GM12878 (cell line): ENCODE data around the gene CADM2. TPM values are rescaled to one million over a fixed set of nuclear protein-coding genes. Genes with fewer than 3 reads are reported as not detected.

ENCODE experiments used
- ATAC-seq: fragments of 200-7000 bp; cut with Tn5 transposase; 3 replicates; pipeline ENCODE4 v1.9.1; 2020; ENCODE audit warnings: mild to moderate bottlenecking, moderate library complexity
- BruUV-seq: library from RNA; stranded (reverse); fragments of 400-500 nt; replicated peaks from 2 replicates; lab custom pipeline; 2021; lab: Mats Ljungman, UMichigan
- CTCF ChIA-PET: fragments of 300-600 bp; sonication (Branson Sonifier 250); formaldehyde crosslinking; extraction: SDS; loops from one replicate; lab custom pipeline; 2021; ENCODE audit warnings: inconsistent platforms; lab: Yijun Ruan, JAX
- POLR2A ChIA-PET: fragments of 350-600 bp; formaldehyde crosslinking; extraction: SDS; loops from one replicate; lab custom pipeline; 2021; ENCODE audit warnings: inconsistent platforms; lab: Charles Lee
- RAD21 ChIA-PET: fragments of 300-600 bp; sonication (Branson Sonifier 250); formaldehyde crosslinking; loops from one replicate; lab custom pipeline; 2023; ENCODE audit warnings: antibody characterized with exemption; ENCODE audit not compliant: unreplicated experiment; lab: Charles Lee
- SMC1A ChIA-PET: fragments of 300-600 bp; sonication (Branson Sonifier 250); formaldehyde crosslinking; loops from one replicate; lab custom pipeline; 2023; ENCODE audit not compliant: unreplicated experiment, uncharacterized antibody; lab: Charles Lee
- DNase-seq: peaks from one replicate; pipeline ENCODE4 v3.0.0-alpha.2; 2011; ENCODE audit warnings: low read depth, low spot score
- FAIRE-seq: peaks from 3 replicates; lab custom pipeline; 2011; peaks lifted over from hg19 to GRCh38; lab: Jason Lieb, UNC
- H2AFZ ChIP-seq: 2 replicates; pipeline ENCODE4 v1.6.0; 2011; ENCODE audit warnings: low read depth, low read length, control low read depth; ENCODE audit not compliant: control insufficient read depth
- H3K27ac ChIP-seq: 2 replicates; pipeline ENCODE4 v1.5.1; 2011; ENCODE audit warnings: control low read depth; ENCODE audit not compliant: control insufficient read depth, insufficient read depth
- H3K27me3 ChIP-seq, 2 experiments: replicated peaks in 1 of 2; 2 replicates each; pipeline versions ENCODE4 v1.6.0 to v1.6.1; 2011; ENCODE audit warnings: low read length in 1 of 2; ENCODE audit not compliant: control insufficient read depth in 2 of 2, insufficient read depth in 2 of 2
- H3K36me3 ChIP-seq, 2 experiments: 2 replicates each; pipeline ENCODE4 v1.5.1; 2011; ENCODE audit warnings: low read length in 1 of 2; ENCODE audit not compliant: control insufficient read depth in 2 of 2, insufficient read depth in 2 of 2
- H3K4me1 ChIP-seq: 2 replicates; pipeline ENCODE4 v1.6.1; 2011; ENCODE audit warnings: mild to moderate bottlenecking, low read length, moderate library complexity, mixed read lengths; ENCODE audit not compliant: control insufficient read depth, insufficient read depth
- H3K4me2 ChIP-seq: 2 replicates; pipeline ENCODE4 v1.6.0; 2011; ENCODE audit warnings: control low read depth; ENCODE audit not compliant: control insufficient read depth, insufficient read depth
- H3K4me3 ChIP-seq: fragments of 200-600 bp; sonication (generic); 2 replicates; pipeline ENCODE4 v1.5.1; 2016
- H3K79me2 ChIP-seq: 2 replicates; pipeline ENCODE4 v1.6.0; 2011; ENCODE audit warnings: low read length; ENCODE audit not compliant: control insufficient read depth, insufficient read depth
- H3K9ac ChIP-seq: 2 replicates; pipeline ENCODE4 v1.8.0; 2011; ENCODE audit warnings: low read length, control low read depth, mixed read lengths; ENCODE audit not compliant: control insufficient read depth, insufficient read depth
- H3K9me3 ChIP-seq: replicated peaks from 3 replicates; pipeline ENCODE4 v1.5.1; 2011; ENCODE audit warnings: mild to moderate bottlenecking, low read length; ENCODE audit not compliant: control insufficient read depth, insufficient read depth
- H4K20me1 ChIP-seq: 2 replicates; pipeline ENCODE4 v1.6.0; 2011; ENCODE audit not compliant: control insufficient read depth, insufficient read depth
- BRCA1 ChIP-seq: IDR thresholded peaks from 2 replicates; pipeline ENCODE4 v1.6.1; 2011; ENCODE audit warnings: low read depth, low read length, improper control_type of control experiment
- CBFB ChIP-seq: IDR thresholded peaks from 2 replicates; pipeline ENCODE4 v1.6.1; 2016; ENCODE audit warnings: antibody characterized with exemption, low read depth
- CHD2 ChIP-seq: IDR thresholded peaks from 2 replicates; pipeline ENCODE4 v1.6.1; 2011; ENCODE audit warnings: low read depth, low read length, improper control_type of control experiment, borderline replicate concordance
- ETV6 ChIP-seq, 2 experiments: fragments of 450-650 bp in 1 of 2; IDR thresholded peaks in 1 of 2; conservative IDR thresholded peaks in 1 of 2; 2 replicates each; pipeline ENCODE4 v1.6.1; 2014; ENCODE audit warnings: antibody characterized with exemption in 1 of 2, borderline replicate concordance in 1 of 2, low read depth in 1 of 2, mild to moderate bottlenecking in 1 of 2, moderate library complexity in 1 of 2
- IKZF1 ChIP-seq: fragments of 450-650 bp; conservative IDR thresholded peaks from 2 replicates; pipeline ENCODE4 v1.6.1; 2017; ENCODE audit warnings: antibody characterized with exemption, mild to moderate bottlenecking
- KAT2A ChIP-seq: conservative IDR thresholded peaks from 2 replicates; pipeline ENCODE4 v1.6.1; 2011; ENCODE audit warnings: low read depth, low read length; ENCODE audit not compliant: control insufficient read depth
- MEF2A ChIP-seq: IDR thresholded peaks from 2 replicates; pipeline ENCODE4 v1.6.1; 2011; ENCODE audit warnings: low read depth, mild to moderate bottlenecking, low read length, moderate library complexity; ENCODE audit not compliant: insufficient read depth
- MYC ChIP-seq: IDR thresholded peaks from 2 replicates; pipeline ENCODE4 v1.6.1; 2011; ENCODE audit warnings: mild to moderate bottlenecking, low read length, moderate library complexity, inconsistent platforms; ENCODE audit not compliant: insufficient read depth, insufficient replicate concordance, insufficient read length, severe bottlenecking
- PML ChIP-seq: IDR thresholded peaks from 2 replicates; pipeline ENCODE4 v1.6.1; 2012; ENCODE audit warnings: low read length, inconsistent platforms
- POLR2AphosphoS5 ChIP-seq: IDR thresholded peaks from 2 replicates; pipeline ENCODE4 v1.6.1; 2011; ENCODE audit warnings: mild to moderate bottlenecking, low read length, inconsistent platforms
- RBBP5 ChIP-seq: fragments of 200-600 bp; sonication (generic); conservative IDR thresholded peaks from 2 replicates; pipeline ENCODE4 v1.6.1; 2016
- STAT1 ChIP-seq: fragments of 450-650 bp; conservative IDR thresholded peaks from 2 replicates; pipeline ENCODE4 v1.6.1; 2014; ENCODE audit warnings: antibody characterized with exemption, mild to moderate bottlenecking
- SUPT20H ChIP-seq: IDR thresholded peaks from 2 replicates; pipeline ENCODE4 v1.6.1; 2011; ENCODE audit warnings: low read depth, mild to moderate bottlenecking, low read length, moderate library complexity, borderline replicate concordance; ENCODE audit not compliant: control insufficient read depth
- WGBS: methylation state at CpG from one replicate; pipeline ENCODE4 v1.1.6; 2016; ENCODE audit warnings: low lambda C conversion rate; ENCODE audit not compliant: insufficient replicate concordance, insufficient coverage; ENCODE audit errors: missing lambda C conversion rate; 5-methylcytosine and 5-hydroxymethylcytosine counted together
- in situ Hi-C: fragments of 300-500 bp; cut with MboI; formaldehyde crosslinking; loops from 9 replicates; pipeline ENCODE4 v1.14.3; 2018; ENCODE audit warnings: mixed read lengths
- intact Hi-C: fragments of 100-400 bp; cut with micrococcal nuclease; formaldehyde crosslinking; loops from one replicate; pipeline ENCODE4 v1.14.2; 2022; ENCODE audit not compliant: unreplicated experiment
- polyA plus RNA-seq, 11 experiments: library from polyadenylated mRNA; depleted of rRNA in 4 of 11; unstranded in 6 of 11; stranded (reverse) in 5 of 11; fragments of >200 nt; fragmentation: Nextera tagmentation in 4 of 11; fragmentation: Illumina TruSeq in 1 of 11; extraction: Ambion mirVana in 4 of 11; extraction: Trizol in 1 of 11; gene quantifications; 1 replicate in 1 of 11; 2 replicates in 10 of 11; pipeline versions ENCODE4 v1.2.1 to v1.2.3, GENCODE V29; 2011 to 2016; ENCODE audit warnings: inconsistent platforms in 2 of 11, missing spikeins in 2 of 11, low read depth in 1 of 11
- total RNA-seq, 4 experiments: library from RNA; depleted of rRNA in 3 of 4; stranded (reverse); fragments of >200 nt in 3 of 4; fragmentation: Illumina TruSeq in 1 of 4; extraction: Trizol in 1 of 4; gene quantifications; 2 replicates each; pipeline versions ENCODE4 v1.2.1 to v1.2.3, GENCODE V29; 2013 to 2021
- TF ChIP-seq, protein P1 (sequence below): fragments of 450-650 bp; formaldehyde crosslinking; IDR thresholded peaks from 2 replicates; pipeline ENCODE4 v1.4.0; 2020; ENCODE audit warnings: mild to moderate bottlenecking, moderate library complexity

Gene CADM2
- total and polyA plus RNA-seq, 10 of the 15 experiments (the other 5 are each of a cell fraction or from before 2014, with no cell fraction given) = 0.13 TPM; not detected in 9

DNA sequence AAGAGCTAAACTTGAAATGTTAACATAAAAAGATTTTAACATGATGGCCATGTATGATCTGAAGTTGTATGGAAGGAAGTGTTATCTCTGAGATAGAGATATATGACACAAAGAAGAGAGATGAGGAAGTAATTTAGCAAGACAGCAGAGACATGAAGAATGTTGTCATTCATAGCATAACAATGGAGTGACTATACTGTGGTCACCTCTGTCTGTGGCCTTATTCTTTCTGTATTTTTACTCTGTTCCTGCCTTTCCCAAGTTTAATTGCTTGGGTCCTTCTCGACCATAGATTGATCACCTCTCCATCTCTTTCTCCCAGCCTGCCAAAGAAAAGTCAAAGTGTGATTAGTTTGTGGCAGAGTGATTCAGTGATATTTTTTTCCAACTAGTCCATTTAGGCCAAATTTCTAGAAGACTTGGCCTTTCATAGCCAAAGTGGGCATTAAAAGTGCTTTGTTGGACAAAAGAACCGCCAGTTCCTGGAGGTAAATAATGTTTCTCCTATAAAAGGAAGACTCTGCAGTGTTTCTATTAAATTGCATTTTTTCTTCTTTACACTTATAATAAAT, 711.9 kb downstream of the CADM2 start:
- TF ChIP-seq SUPT20H (no peak), ETV6 (conservative IDR thresholded peaks at IDR 0.05 in 1 of 2, IDR thresholded peaks at IDR 0.05 in 1 of 2; ENCODE audit: borderline replicate concordance in 1 of 2, low read depth in 1 of 2) (no peak), IKZF1 (no peak)
- Histone ChIP-seq H2AFZ (no peak overlapping the region), H3K27ac (no peak overlapping the region), H3K79me2 (no peaks in the 10 kb centered on the region), H3K27me3 (no peaks in the 10 kb centered on the region), H4K20me1 (no peaks in the 10 kb centered on the region), H3K9me3 (no peaks in the 10 kb centered on the region), H3K36me3 (no peaks in the 10 kb centered on the region), H3K4me3 (no peak overlapping the region), H3K4me2 (no peak overlapping the region), H3K9ac (no peak overlapping the region), H3K4me1 (no peaks in the 10 kb centered on the region)
- WGBS = 0% methylated on average over 2 of the region's 2 CpGs
- POLR2A ChIA-PET = no interaction called here
- RAD21 ChIA-PET = no interaction called here
- BruUV-seq = no TSS peak
- DNase-seq = no peak
- intact Hi-C loops (no loop called here), in situ Hi-C loops (no loop called here)
- FAIRE-seq = no peak
- CTCF ChIA-PET = interaction anchor here (1.8 kb wide), 1 partner anchor 14 kb away, joined by 4 read pairs; no protein-coding TSS in a partner anchor
- SMC1A ChIA-PET = interaction anchor here (0.7 to 1.1 kb wide), 2 partner anchors 13 to 15 kb away, joined by 3 read pairs; no protein-coding TSS in a partner anchor
- no peak for ATAC-seq

DNA sequence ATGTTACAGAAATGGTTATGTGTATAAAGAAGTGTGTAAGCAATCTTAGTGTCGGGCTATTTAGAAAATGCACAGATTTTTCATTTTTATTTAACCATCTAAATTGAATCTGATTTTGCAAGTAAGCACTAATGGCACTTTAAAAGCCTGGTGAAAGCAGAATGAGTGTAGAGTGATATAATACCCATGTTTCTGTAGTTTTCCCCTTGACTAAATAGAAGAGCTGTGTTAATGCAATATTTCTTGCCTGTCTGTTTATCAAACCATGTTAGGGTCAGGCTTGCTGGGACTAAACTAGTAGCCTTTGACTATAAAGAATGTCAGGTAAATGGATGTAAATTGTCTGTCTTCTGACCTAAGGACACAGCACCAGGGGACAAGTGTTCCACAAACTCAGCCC, 714.0 kb downstream of the CADM2 start:
- Histone ChIP-seq H4K20me1 (no peaks in the 10 kb centered on the region), H3K4me1 (no peaks in the 10 kb centered on the region), H3K27ac (no peak overlapping the region), H3K9ac (no peak overlapping the region), H3K9me3 (no peaks in the 10 kb centered on the region), H3K4me2 (no peak overlapping the region), H3K4me3 (no peak overlapping the region), H3K36me3 (no peaks in the 10 kb centered on the region), H3K27me3 (no peaks in the 10 kb centered on the region), H3K79me2 (no peaks in the 10 kb centered on the region), H2AFZ (no peak overlapping the region)
- ChIA-PET POLR2A (no interaction called here), RAD21 (no interaction called here), CTCF (no interaction called here), SMC1A (no interaction called here)
- WGBS = 24% methylated on average over 1 of the region's 1 CpG
- intact Hi-C loops (no loop called here), in situ Hi-C loops (no loop called here)
- ATAC-seq = no peak
- no TSS peak for BruUV-seq
- no peak for FAIRE-seq
- DNase-seq = no peak
- TF ChIP-seq CHD2 (no peak), STAT1 (no peak), RBBP5 (no peak), KAT2A (no peak), CBFB (no peak), PML (no peak), BRCA1 (no peak), MYC (no peak), MEF2A (no peak), POLR2AphosphoS5 (no peak)
- TF ChIP-seq, protein P1, sequence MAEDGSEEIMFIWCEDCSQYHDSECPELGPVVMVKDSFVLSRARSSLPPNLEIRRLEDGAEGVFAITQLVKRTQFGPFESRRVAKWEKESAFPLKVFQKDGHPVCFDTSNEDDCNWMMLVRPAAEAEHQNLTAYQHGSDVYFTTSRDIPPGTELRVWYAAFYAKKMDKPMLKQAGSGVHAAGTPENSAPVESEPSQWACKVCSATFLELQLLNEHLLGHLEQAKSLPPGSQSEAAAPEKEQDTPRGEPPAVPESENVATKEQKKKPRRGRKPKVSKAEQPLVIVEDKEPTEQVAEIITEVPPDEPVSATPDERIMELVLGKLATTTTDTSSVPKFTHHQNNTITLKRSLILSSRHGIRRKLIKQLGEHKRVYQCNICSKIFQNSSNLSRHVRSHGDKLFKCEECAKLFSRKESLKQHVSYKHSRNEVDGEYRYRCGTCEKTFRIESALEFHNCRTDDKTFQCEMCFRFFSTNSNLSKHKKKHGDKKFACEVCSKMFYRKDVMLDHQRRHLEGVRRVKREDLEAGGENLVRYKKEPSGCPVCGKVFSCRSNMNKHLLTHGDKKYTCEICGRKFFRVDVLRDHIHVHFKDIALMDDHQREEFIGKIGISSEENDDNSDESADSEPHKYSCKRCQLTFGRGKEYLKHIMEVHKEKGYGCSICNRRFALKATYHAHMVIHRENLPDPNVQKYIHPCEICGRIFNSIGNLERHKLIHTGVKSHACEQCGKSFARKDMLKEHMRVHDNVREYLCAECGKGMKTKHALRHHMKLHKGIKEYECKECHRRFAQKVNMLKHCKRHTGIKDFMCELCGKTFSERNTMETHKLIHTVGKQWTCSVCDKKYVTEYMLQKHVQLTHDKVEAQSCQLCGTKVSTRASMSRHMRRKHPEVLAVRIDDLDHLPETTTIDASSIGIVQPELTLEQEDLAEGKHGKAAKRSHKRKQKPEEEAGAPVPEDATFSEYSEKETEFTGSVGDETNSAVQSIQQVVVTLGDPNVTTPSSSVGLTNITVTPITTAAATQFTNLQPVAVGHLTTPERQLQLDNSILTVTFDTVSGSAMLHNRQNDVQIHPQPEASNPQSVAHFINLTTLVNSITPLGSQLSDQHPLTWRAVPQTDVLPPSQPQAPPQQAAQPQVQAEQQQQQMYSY (CRISPR knock-in tag) = no peak
